Measurements from ENCODE around the gene TRIP12.
"Not testable (repeated sequence)": the region's sequence is repeated elsewhere in the genome, so short reads cannot be mapped to it uniquely, and the experiment has no call there.

TRIP12 gene

DNA sequence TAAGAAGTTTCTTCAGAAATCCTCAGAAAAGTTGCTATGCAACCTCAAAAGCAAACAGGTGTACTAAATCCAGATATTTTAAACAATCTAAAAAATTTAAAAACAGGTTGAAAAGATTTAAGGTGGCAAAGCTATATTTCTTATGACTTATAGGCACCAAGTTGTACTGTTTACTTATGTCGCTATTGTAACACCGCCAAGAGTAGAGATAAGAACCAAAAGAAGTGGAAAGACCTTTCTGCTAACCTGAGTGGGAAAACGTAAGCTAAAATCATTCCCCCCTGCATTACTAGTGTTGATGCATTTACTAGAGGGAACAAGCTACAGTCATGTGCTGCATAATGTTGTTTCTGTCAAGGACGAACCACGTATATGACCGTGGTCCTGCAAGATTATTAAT lies 83.1 kb downstream of the TRIP12 start:
- TF ChIP-seq CTCF (IDR thresholded peaks at IDR 0.05), result no peak
- peaks cover 46% of the 10 kb centered on the region for H3K36me3 ChIP-seq
- no peak overlapping the region for H3K4me3 ChIP-seq (ENCODE audit: low read depth in 1 of 2, low read length in 1 of 2)
- no peak overlapping the region for H3K27ac ChIP-seq
- H3K27me3 ChIP-seq, result no peaks in the 10 kb centered on the region
- peaks cover 0 to 3% of the 10 kb centered on the region in 2 experiments for H3K4me1 ChIP-seq (ENCODE audit: control insufficient read depth in 1 of 2, insufficient read depth in 1 of 2, low read depth in 1 of 2, low read length in 1 of 2)
- no peaks in the 10 kb centered on the region for H3K9me3 ChIP-seq

DNA sequence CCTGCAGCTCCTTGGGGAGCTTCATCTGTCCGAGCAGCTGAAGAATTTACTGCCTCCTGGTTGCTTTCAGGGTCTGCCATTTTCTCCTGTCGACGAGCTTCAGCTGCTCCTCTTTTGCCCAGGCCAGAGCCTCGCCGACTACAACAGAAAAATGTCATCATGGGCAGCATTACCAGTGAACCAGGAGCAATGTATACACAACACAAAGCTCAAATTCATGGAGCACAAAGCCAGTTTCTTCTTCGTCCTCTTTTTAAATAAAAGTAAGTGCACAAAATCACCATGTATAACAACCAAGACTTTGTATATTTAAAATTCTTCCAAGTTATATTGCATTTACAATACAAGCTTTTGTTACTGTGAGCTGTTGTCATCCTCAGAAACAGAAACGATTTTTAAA lies 85.0 kb downstream of the TRIP12 start:
- TF ChIP-seq CTCF (IDR thresholded peaks at IDR 0.05), result no peak
- no peaks in the 10 kb centered on the region for H3K9me3 ChIP-seq
- H3K27ac ChIP-seq, result no peak overlapping the region
- no peaks in the 10 kb centered on the region for H3K27me3 ChIP-seq
- H3K4me3 ChIP-seq (ENCODE audit: low read depth in 1 of 2, low read length in 1 of 2), result no peak overlapping the region
- peaks cover 16 to 21% of the 10 kb centered on the region in 2 experiments for H3K4me1 ChIP-seq (ENCODE audit: control insufficient read depth in 1 of 2, insufficient read depth in 1 of 2, low read depth in 1 of 2, low read length in 1 of 2)
- peaks cover 46% of the 10 kb centered on the region for H3K36me3 ChIP-seq

- no peaks in the 10 kb centered on the region for H3K9me3 ChIP-seq
- H3K4me3 ChIP-seq (ENCODE audit: low read depth in 1 of 2, low read length in 1 of 2), result no peak overlapping the region
- no peak overlapping the region for H3K27ac ChIP-seq
- H3K4me1 ChIP-seq (ENCODE audit: control insufficient read depth in 1 of 2, insufficient read depth in 1 of 2, low read depth in 1 of 2, low read length in 1 of 2), result peaks cover 16 to 21% of the 10 kb centered on the region in 2 experiments
- peaks cover 52% of the 10 kb centered on the region for H3K36me3 ChIP-seq
- no peaks in the 10 kb centered on the region for H3K27me3 ChIP-seq
- no peak for TF ChIP-seq CTCF (IDR thresholded peaks at IDR 0.05)
Observed at GRCh38 chr2:229835596-229836283, 86.1 kb downstream of the TRIP12 start.

- H3K4me3 ChIP-seq (ENCODE audit: low read depth in 1 of 2, low read length in 1 of 2); H3K9me3 ChIP-seq; H3K27me3 ChIP-seq; H3K27ac ChIP-seq: not testable (repeated sequence)
- H3K4me1 ChIP-seq (ENCODE audit: control insufficient read depth in 1 of 2, insufficient read depth in 1 of 2, low read depth in 1 of 2, low read length in 1 of 2), result peaks cover 16 to 21% of the 10 kb centered on the region in 2 experiments
- peaks cover 51% of the 10 kb centered on the region for H3K36me3 ChIP-seq
Observed at GRCh38 chr2:229834368-229834767, 87.4 kb downstream of the TRIP12 start.

DNA sequence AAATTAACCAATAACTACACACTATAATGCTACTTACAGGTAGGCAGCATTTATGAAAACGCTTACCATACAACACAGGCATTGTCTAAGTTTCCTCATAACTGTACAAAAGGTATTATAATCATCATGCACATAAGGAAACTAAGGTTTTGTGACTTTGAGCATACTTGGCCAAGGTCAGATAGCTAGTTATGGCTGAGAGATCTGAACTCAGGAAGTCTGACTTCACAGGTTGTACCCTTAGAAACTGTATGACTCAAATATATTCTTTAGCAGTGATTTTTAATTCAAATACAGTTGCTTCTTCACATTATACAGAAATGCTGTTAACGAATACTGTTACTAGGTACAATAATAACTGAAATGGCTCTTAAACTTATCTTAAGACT lies 89.3 kb downstream of the TRIP12 start:
- peak overlapping the region; percentile 64 for H3K27ac ChIP-seq
- no peaks in the 10 kb centered on the region for H3K27me3 ChIP-seq
- no peak overlapping the region for H3K4me3 ChIP-seq (ENCODE audit: low read depth in 1 of 2, low read length in 1 of 2)
- H3K9me3 ChIP-seq, result no peaks in the 10 kb centered on the region
- peaks cover 16 to 21% of the 10 kb centered on the region in 2 experiments for H3K4me1 ChIP-seq (ENCODE audit: control insufficient read depth in 1 of 2, insufficient read depth in 1 of 2, low read depth in 1 of 2, low read length in 1 of 2)
- H3K36me3 ChIP-seq, result peaks cover 55% of the 10 kb centered on the region
- TF ChIP-seq CTCF (IDR thresholded peaks at IDR 0.05), result no peak

DNA sequence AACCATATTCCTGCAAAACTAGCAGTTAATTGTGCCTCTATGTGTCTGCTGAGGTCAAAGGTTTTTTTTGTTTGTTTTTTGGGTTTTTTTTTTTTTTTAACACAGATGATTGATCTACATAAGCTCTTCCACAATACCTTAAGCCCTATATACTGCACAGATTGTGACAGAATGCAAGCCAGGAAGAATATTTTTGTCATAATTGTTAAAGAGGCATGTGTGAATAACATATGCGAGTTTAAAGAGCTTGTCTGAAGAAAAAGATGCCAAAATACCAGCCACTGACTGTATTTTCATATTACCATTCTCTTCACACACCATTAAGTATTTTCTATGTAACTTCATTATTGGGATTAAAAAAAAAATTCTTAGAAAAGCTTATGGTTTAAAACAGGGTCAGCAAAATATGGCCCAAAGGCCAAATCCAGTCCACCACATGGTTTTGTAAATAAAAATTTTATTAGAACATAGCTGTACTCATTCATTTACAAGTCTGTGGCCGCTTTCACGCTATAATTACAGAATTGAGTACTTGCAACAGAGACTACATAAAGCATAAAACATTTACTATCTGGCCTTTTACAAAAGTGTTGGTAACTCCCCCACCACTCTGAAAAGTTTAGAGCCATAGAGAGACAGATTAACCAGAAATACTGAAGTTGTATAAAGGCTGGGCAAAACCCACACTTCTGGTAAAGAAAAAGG lies 89.9 kb downstream of the TRIP12 start:
- H3K4me3 ChIP-seq (ENCODE audit: low read depth in 1 of 2, low read length in 1 of 2), result no peak overlapping the region
- H3K9me3 ChIP-seq, result no peaks in the 10 kb centered on the region
- H3K27me3 ChIP-seq, result no peaks in the 10 kb centered on the region
- peak overlapping the region; percentile 64 for H3K27ac ChIP-seq
- H3K36me3 ChIP-seq, result peaks cover 59% of the 10 kb centered on the region
- no peak for TF ChIP-seq CTCF (IDR thresholded peaks at IDR 0.05)
- peaks cover 16 to 21% of the 10 kb centered on the region in 2 experiments for H3K4me1 ChIP-seq (ENCODE audit: control insufficient read depth in 1 of 2, insufficient read depth in 1 of 2, low read depth in 1 of 2, low read length in 1 of 2)

Measured in neutrophil (primary cell).